ENCODE measurements around the gene SDCCAG8.
"Not testable (repeated sequence)": the region's sequence is repeated elsewhere in the genome, so short reads cannot be mapped to it uniquely, and the experiment has no call there.

Gene SDCCAG8

DNA sequence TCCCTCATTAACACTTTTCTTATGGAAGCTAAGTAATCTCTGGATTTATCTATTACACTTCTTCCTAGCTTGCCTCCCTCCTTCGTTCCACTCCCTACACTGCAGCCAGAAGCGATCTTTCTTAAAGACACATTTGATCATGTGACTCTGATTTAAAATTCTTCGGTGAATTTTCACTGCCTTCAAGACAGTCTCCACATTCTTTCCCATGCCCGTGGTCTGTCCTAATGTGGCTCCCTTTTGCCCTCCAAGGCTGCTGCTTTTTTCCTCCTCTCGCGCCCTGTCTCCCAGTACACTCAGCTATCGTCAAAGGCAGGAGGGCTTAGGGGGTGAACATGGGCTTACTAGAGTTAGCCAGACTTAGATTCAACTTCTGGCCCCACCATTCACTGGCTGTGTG, 64.4 kb downstream of the SDCCAG8 start:
- DNase-seq (ENCODE audit: low read depth, low spot score), result no peak
- H3K27ac ChIP-seq, result no peak overlapping the region

DNA sequence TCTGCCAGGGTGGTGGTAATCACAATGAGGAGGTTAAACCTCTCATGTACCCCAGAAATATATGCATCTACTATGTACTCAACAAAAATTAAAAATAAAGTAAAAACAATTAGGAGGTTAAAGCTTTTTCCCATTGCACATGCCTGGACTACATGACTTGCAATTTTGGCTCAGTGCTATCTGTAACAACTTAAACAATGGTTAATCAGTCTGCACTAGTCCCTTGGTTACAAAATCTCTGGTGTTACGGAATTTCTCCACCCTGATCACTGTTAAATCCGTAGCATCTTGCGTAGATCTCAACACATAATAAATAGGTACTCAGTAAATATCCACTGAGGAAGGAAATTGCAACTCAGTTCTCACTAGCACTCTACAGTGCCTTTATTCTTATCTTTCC, 66.5 kb downstream of the SDCCAG8 start:
- no peak for DNase-seq (ENCODE audit: low read depth, low spot score)
- no peak overlapping the region for H3K27ac ChIP-seq

DNA sequence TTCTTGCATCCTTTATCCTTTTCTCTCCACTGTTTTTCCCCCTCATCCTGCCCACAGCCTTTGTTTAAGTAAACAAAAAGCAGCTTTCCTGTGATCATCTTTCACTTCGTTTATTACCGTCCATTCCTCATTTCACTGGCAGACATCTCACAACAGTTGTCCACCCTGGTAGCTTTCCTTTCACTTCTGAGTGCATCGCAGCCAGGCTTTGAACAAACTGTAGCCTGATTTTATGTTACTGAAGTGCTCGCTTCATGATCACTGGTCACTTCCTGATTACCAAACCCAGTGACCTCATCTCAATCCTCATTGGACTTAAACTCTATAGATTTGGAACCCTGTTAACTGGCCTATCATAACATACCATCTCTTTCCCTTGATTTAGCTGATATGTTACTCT, 67.7 kb downstream of the SDCCAG8 start:
- H3K27ac ChIP-seq, result no peak overlapping the region
- no peak for DNase-seq (ENCODE audit: low read depth, low spot score)

DNA sequence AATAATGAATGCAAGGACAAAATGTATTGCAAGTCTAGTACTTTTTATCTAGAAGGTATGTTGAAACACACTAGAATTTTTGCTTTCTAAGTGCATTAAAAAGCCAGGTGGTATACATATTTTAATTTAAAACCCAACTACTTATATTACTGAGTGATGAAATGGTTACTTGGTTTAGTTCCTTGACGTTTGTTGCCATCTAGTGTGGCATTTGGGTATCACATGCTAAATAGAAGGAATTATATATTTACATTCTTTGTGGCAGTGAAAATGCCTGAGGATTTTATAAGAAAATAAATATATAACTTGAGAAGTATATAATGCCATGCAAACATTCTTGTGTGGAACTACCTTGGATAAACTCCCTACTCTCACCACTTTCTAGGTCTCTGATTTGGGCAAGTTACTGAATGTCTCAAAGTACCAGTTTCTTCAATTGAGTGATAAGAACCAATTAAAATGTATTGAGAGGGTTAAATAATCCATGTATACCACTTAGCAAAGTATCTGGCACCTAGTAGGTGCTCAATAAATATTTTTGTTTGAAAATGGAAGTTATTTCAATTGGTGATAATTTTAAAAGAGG, 69.6 kb downstream of the SDCCAG8 start:
- no peak for DNase-seq (ENCODE audit: low read depth, low spot score)
- H3K27ac ChIP-seq, result no peak overlapping the region

DNA sequence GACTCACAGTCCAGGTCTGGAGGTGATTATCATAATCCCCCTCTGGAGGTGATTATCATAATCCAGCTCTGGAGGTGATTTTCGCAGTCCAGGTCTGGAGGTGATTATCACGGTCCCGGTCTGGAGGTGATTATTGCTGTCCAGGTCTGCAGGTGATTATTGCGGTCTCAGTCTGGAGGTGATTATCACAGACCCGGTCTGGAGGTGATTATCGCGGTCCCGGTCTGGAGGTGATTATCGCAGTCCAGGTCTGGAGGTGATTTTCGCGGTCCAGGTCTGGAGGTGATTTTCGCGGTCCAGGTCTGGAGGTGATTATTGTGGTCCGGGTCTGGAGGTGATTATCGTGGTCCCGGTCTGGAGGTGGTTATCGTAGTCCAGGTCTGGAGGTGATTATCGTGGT, 76.6 kb downstream of the SDCCAG8 start:
- no peak for DNase-seq (ENCODE audit: low read depth, low spot score)
- no peak overlapping the region for H3K27ac ChIP-seq

DNA sequence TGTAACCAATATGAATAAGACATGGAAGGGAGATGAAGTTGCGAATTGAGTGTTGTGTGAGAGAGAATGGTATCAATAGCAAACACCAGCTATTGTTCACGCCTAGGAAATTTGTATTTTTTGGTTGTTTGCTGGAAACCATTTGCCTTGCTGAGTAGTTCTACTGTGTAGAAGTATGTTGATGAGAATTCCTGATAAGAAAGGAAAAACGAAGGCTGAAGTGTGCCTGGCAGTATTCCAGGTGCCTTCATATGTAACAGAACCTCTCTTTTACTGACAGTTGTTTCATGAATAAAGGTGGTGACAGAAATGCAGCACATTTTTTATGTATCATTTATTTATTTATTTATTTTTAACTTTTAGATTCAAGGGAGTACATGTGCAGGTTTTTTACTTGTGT, 79.5 kb downstream of the SDCCAG8 start:
- H3K27ac ChIP-seq, result no peak overlapping the region
- DNase-seq (ENCODE audit: low read depth, low spot score), result no peak

DNA sequence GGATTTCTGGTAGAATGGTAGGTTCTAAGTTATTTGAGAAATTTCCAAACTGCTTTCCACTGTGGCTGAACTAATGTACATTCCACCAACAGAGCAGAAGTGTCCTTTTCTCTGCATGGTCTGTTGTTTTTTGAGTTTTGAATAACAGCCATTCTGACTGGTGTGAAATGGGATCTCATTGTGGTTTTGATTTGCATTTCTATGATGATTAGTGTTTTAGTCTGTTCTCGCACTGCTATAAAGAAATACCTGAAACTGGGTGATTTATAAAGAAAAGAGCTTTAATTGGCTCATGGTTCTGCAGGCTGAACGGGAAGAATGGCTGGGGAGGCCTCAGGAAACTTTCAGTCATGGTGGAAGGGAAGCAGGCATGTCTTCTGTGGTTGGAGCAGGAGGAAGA, 80.3 kb downstream of the SDCCAG8 start:
- no peak for DNase-seq (ENCODE audit: low read depth, low spot score)
- H3K27ac ChIP-seq, result no peak overlapping the region

DNA sequence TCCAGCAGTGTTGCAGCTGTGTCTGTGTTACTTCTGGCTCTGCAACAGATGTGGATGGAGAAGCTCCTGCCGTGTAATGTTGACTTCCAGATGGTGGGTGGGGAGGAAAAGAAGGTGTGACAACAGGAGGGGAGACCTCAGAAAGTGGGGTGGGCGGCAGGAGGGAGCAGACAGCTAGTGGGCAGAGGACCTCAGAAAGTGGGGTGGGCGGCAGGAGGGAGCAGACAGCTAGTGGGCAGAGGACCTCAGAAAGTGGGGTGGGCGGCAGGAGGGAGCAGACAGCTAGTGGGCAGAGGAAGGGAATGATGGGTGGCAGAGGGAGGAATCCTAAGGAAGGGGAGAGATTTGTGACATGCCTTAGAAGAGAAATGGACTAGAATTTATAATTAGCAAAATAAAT, 83.0 kb downstream of the SDCCAG8 start:
- not testable (repeated sequence) for H3K27ac ChIP-seq; DNase-seq (ENCODE audit: low read depth, low spot score)

DNA sequence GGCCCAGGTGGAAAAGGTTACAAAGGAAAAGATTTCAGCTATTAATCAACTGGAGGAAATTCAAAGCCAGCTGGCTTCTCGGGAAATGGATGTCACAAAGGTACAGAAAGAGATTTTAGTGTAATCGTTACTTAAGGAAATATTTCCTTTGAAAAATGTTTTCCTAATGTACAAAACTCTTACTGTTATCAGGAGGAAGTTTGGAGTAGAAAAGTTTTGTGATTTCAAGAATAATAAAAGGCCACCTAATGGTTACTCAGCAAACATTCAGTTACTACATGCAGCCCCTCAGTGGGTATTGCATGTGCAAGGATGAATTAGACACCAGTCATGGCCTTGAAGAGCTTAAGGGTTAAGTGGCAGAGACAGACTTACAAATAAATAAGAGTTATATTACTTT, 85.2 kb downstream of the SDCCAG8 start:
- DNase-seq (ENCODE audit: low read depth, low spot score), result no peak
- no peak overlapping the region for H3K27ac ChIP-seq

DNA sequence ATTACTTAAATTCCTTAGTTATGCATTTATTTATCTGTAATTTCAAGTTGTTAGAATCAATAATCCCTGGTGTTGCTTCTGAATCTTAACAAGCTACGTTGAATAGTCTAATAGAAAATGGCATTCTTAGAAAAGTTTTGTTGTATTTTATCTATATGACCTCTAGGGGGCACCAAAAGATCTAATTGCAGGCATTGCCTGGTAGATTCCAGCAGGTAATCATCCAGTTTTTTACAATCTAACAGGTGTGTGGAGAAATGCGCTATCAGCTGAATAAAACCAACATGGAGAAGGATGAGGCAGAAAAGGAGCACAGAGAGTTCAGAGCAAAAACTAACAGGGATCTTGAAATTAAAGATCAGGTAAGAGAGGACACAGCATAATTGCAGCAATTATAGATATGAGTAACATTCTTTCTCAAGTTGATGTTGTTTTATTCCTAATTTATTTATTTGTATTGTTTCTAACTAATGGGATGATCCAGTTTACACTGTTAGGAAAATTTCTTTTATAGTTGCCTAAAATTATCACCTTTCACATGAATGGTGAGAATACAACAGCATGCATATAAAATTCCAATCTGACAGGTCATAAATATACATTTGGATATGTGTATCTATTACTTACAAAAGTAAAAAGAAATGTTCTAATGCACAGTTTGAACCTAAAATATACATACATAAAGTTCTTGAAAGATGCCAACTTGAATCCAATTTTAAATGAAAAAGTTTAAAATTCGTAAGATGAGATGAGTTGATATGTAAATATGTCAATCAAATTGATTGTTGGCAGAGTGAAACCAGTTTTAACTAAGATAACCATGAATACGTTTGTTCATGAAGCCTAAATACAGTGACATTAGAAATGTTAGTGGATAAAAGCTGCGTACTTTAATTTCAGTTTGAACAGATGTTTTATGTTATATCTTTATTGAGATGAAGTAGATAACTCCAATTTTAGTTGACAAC, 88.4 kb downstream of the SDCCAG8 start:
- DNase-seq (ENCODE audit: low read depth, low spot score), result no peak
- H3K27ac ChIP-seq, result no peak overlapping the region

DNA sequence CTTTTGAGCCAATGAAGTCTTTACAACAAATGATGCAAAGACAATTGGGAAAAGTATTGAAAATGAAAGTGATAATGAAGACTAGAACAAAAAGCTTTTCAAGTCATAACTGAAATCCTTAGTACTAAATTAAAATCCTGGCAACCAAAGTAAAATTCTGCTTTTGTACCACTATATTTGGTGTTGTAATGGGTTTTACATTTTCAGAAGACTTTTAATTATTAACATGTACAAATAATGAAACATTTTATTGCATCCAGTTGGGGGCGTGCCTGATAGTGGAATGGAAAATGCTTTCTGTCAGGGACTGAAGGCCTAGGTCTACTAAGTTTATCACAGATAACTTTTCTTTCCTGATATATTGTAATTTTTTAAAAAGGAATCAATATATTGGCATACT, 89.4 kb downstream of the SDCCAG8 start:
- no peak for DNase-seq (ENCODE audit: low read depth, low spot score)
- H3K27ac ChIP-seq, result no peak overlapping the region

DNA sequence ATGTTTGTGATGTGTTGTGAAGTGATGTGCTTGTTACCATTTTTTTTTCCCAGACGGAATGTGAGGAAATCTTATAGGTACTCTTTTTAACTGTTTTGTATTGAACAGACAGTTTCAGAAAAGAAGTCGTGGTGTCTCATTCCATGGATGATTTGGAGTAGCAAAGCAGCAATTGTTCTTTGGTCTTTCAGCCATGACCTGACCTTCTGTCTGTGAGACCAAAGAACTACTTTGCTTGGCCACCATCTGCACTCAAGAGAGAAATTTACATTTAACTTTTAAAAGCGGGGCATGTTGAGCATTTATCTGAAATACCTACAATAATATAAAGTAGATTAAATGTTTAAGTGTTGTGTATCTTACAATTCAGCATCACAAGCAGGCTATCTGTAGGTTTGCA, 90.2 kb downstream of the SDCCAG8 start:
- H3K27ac ChIP-seq, result no peak overlapping the region
- no peak for DNase-seq (ENCODE audit: low read depth, low spot score)

DNA sequence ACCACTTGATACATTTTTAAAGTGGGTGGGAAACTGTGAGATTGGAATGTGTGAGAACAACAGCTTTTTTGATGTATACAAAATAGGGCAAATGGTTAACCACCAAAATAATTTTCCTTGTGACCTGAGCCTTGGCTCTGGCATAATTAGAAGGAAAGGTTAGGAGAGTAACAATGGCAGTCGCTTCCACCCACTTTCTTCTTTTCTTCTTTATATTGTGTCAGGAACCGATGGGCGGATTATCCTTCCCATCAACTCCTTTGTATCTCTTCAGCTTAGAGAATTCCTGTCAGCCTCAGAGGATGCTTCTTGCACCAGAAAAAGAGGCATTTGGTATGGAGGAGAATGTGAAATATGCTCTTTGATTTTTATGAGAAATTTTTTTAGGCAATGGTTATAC, 90.6 kb downstream of the SDCCAG8 start:
- no peak for DNase-seq (ENCODE audit: low read depth, low spot score)
- no peak overlapping the region for H3K27ac ChIP-seq

DNA sequence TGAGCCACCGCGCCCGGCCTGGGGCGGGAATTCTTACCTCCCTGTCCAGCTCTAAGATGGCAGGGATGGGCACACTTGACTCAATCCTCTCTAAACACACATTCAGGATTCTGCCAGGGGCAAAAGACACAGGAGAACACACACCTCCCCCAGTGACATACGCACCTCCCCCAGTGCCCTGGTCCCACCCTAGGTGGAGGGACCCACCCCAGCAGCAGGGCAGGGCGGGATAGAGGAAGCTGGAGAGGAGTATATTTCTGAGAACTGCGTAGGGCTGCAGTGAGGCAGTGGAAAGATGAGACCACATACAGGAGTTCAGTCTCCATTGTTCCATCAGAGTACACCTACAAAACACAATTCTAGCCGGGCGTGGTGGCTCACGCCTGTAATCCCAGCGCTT, 92.5 kb downstream of the SDCCAG8 start:
- no peak overlapping the region for H3K27ac ChIP-seq
- no peak for DNase-seq (ENCODE audit: low read depth, low spot score)

DNA sequence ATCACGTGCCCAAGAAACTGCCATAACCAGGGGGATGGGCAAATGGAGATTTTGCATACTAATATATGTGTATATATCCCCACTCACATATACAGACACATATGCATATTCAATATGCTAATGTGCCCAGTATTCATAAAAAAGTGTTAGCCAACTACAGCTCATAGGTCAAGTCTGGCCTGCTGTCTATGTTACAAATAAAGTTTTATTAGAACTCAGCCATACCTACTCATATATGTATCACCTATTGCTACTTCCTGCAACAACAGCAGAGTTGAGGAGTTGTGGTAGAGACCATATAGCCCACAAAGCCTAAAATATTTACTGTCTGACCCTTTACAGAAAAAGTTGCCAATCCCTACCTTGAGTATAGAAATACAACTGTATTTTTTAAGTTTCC, 93.3 kb downstream of the SDCCAG8 start:
- no peak overlapping the region for H3K27ac ChIP-seq
- DNase-seq (ENCODE audit: low read depth, low spot score), result no peak

DNA sequence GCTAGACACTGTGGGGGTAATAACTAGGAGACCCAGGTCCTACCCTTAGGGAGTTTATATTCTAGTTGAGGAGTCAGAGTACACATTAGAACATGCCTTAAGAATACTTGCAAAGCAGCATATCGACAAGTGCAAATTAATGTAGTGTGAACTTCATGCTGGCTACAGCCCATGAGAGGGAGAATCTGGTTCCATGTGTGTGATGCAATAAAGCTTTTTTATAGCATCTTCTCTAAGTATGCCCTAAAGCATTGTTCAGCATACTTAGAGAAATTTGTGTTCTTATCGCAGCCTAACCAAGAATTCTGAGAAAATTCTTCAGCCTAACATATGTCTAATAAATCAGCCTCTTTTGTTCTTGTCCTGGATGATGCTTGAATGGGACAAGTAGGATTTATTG, 95.5 kb downstream of the SDCCAG8 start:
- H3K27ac ChIP-seq, result no peak overlapping the region
- DNase-seq (ENCODE audit: low read depth, low spot score), result no peak

DNA sequence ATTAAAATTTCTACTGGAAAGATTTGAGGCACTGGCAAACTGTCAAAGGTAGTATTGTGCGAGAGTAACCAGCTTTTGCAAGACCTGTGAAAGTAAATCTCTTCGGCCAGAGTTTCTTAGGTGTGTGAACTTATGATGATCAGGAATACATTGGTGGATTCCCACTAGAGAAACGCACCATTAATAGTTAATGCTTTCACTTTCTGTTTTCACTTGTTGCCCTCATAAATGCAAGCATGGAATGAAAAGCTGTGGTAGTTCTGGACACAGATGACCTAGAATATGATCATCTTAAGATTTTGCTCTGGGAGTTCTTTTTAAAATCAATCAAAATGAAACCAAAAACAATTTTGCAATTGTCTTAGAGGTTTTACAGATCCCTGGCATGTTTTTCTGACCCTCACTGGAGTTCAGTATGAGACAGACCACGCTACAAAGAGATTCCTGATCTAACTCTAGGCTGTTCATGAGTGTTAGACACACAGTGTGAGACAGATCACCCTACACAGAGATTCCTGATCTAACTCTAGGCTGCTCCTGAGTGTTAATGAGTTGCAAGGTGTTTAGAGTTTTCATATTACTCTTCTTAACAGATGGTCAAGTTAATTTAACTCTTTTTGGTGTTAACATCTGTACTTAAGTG, 98.8 kb downstream of the SDCCAG8 start:
- no peak overlapping the region for H3K27ac ChIP-seq
- no peak for DNase-seq (ENCODE audit: low read depth, low spot score)

DNA sequence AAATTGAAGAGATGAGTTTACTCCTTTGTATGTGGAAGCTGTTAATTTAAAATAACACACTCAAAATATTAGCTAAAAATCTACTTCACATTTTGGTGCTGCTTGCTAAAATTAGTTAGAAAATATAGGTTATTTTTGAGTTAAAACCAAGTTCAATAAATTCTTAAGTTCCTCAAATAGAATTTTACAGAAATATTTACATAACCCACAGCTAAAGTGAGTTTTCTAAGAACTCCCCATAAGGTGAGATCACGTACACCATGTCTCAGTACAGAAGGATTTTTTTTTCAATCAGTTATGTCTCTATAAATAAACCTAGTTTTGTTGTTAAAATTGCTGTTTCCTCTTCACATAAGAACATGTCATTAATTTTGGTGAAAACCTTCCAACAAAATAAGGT, 108.0 kb downstream of the SDCCAG8 start:
- DNase-seq (ENCODE audit: low read depth, low spot score), result no peak
- H3K27ac ChIP-seq, result no peak overlapping the region

DNA sequence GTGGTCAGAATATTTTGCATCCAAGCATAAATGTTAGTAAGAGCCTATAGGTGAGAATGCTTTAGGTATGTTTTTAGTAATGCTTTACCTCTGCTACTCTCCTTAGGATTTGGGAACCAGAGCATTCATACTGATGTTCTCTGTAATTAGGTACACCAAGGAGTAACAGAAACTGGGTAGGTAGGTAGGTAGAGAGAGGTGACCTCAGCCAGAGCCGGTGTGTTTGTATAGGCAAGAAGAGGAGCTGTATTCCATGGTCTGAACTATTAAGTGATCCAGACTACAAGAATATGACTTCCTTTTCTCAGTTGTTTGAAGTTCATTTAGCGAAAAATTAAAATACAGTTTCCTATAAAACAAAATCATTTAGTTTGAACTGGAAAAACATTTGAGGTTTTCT, 108.5 kb downstream of the SDCCAG8 start:
- DNase-seq (ENCODE audit: low read depth, low spot score), result no peak
- H3K27ac ChIP-seq, result no peak overlapping the region

DNA sequence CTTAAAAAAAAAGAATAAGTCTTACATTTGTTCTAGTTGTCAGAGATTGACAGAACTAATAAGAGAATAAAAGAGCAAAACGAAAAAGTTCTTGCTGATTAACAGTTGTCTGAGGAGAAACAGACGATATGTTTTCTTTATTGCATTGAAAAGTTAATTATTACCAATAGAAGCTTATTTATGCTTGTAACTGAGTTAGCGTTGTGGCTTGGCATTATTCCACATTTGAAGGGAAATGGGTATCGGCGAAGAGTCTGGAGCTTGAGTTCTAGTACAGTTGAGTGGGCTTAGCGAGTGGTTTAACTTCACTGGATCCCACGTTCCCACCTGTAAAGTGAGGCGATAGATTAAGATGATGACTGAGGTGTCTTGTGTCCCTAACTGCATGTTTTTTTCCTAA, 109.0 kb downstream of the SDCCAG8 start:
- no peak for DNase-seq (ENCODE audit: low read depth, low spot score)

DNA sequence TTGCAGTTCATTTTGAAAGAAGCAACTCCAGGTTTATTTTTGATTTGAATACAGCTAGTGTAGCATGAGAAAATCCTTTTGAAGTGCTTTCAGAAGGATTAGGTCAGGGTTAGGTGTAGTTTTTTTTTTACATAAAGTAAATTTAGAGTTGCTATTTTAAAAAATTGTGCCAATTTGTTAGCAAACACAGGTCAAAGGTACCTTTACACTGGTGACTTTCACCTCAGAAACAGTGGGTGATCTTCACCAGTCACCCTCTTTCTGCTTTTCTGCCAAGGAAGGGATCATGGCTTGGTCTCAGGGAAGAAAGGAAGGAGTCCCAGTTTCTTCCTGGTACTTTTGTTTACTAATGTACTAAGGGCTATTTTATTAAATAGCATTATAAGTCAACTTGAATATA, 111.5 kb downstream of the SDCCAG8 start:
- H3K27ac ChIP-seq, result no peak overlapping the region
- DNase-seq (ENCODE audit: low read depth, low spot score), result no peak

More for the DNA sequence above, 109.0 kb downstream of the SDCCAG8 start:
- no peak overlapping the region for H3K27ac ChIP-seq
